Activated CD4-positive, alpha-beta T cell treated with anti-CD3 and anti-CD28 coated beads, Interleukin-2, amount 50 U/mL, for 48 hours (primary cell): ENCODE results near the gene SPARC.

Experiments
- DNase-seq, 2 experiments: peaks; one replicate each; pipeline ENCODE4 v3.0.0-alpha.2; 2020

The SPARC gene

GRCh38 chr5:151657114-151657513, 29.6 kb downstream of the SPARC start:
- no peak for DNase-seq

GRCh38 chr5:151656311-151656710, 30.4 kb downstream of the SPARC start:
- DNase-seq: no peak

GRCh38 chr5:151651997-151652645, 34.6 kb downstream of the SPARC start:
- DNase-seq: peak; percentile 78 to 82

- DNase-seq: no peak
Measured at GRCh38 chr5:151648988-151649387, 37.7 kb downstream of the SPARC start.

- no peak for DNase-seq
Measured at GRCh38 chr5:151648089-151648488, 38.6 kb downstream of the SPARC start.

GRCh38 chr5:151647320-151647861, 39.3 kb downstream of the SPARC start:
- DNase-seq: no peak

- no peak for DNase-seq
Measured at GRCh38 chr5:151646334-151646733, 40.4 kb downstream of the SPARC start.

- no peak for DNase-seq
Measured at GRCh38 chr5:151643388-151643787, 43.3 kb downstream of the SPARC start.

GRCh38 chr5:151642472-151643140, 44.1 kb downstream of the SPARC start:
- DNase-seq: no peak

GRCh38 chr5:151638619-151639018, 48.1 kb downstream of the SPARC start:
- no peak for DNase-seq

GRCh38 chr5:151637676-151638075, 49.0 kb downstream of the SPARC start:
- DNase-seq: no peak

GRCh38 chr5:151633892-151634291, 52.8 kb downstream of the SPARC start:
- DNase-seq: no peak

- no peak for DNase-seq
Measured at GRCh38 chr5:151632941-151633340, 53.8 kb downstream of the SPARC start.

GRCh38 chr5:151632524-151632923, 54.2 kb downstream of the SPARC start:
- no peak for DNase-seq

GRCh38 chr5:151631941-151632340, 54.8 kb downstream of the SPARC start:
- no peak for DNase-seq

- DNase-seq: no peak
Measured at GRCh38 chr5:151630088-151630487, 56.6 kb downstream of the SPARC start.

GRCh38 chr5:151628112-151628823, 58.4 kb downstream of the SPARC start:
- no peak for DNase-seq

- no peak for DNase-seq
Measured at GRCh38 chr5:151627650-151628049, 59.1 kb downstream of the SPARC start.

GRCh38 chr5:151625285-151625684, 61.4 kb downstream of the SPARC start:
- DNase-seq: no peak

- no peak for DNase-seq
Measured at GRCh38 chr5:151624476-151624875, 62.2 kb downstream of the SPARC start.

- no peak for DNase-seq
Measured at GRCh38 chr5:151622367-151623088, 64.2 kb downstream of the SPARC start.

- DNase-seq: no peak
Measured at GRCh38 chr5:151620461-151620840, 66.3 kb downstream of the SPARC start.

- no peak for DNase-seq
Measured at GRCh38 chr5:151619812-151620460, 66.8 kb downstream of the SPARC start.
